K562 (cell line): ENCODE results near the gene VPS45. TPM values are rescaled to one million over a fixed set of nuclear protein-coding genes. Genes with fewer than 3 reads are reported as not detected.
A peak's percentile ranks its signal among the peaks of the same experiment; 100 is the strongest.

ENCODE experiments used
- CUX1 ChIP-seq: fragments of 200-800 bp; sonication (Bioruptor generic); IDR thresholded peaks from 2 replicates; pipeline ENCODE4 v1.6.1; 2016; ENCODE audit warnings: missing genetic modification characterization, missing compliant biosample characterization
- ETS2 ChIP-seq: IDR thresholded peaks from 2 replicates; pipeline ENCODE4 v1.6.1; 2016; ENCODE audit warnings: borderline replicate concordance, missing genetic modification characterization, mild to moderate bottlenecking, moderate library complexity, missing compliant biosample characterization; ENCODE audit not compliant: poor library complexity, severe bottlenecking
- FOXJ2 ChIP-seq: fragments of 200-800 bp; sonication (Bioruptor generic); IDR thresholded peaks from 2 replicates; pipeline ENCODE4 v1.6.1; 2016; ENCODE audit warnings: missing genetic modification characterization, missing compliant biosample characterization
- HDGF ChIP-seq: fragments of 450-650 bp; IDR thresholded peaks from 2 replicates; pipeline ENCODE4 v1.6.1; 2016
- MYC ChIP-seq, 2 experiments: fragments of 250-450 bp in 1 of 2; sonication (Bioruptor Pico) in 1 of 2; IDR thresholded peaks; 2 replicates each; pipeline versions ENCODE4 v1.5.1 to v1.6.1; 2012 to 2021; ENCODE audit warnings: low read depth in 2 of 2, borderline replicate concordance in 1 of 2, improper control_type of control experiment in 1 of 2, low read length in 1 of 2, mild to moderate bottlenecking in 1 of 2, moderate library complexity in 1 of 2
- NCOA6 ChIP-seq: fragments of 450-650 bp; IDR thresholded peaks from 2 replicates; pipeline ENCODE4 v1.6.1; 2017; ENCODE audit warnings: mild to moderate bottlenecking
- NR1H2 ChIP-seq: sonication (generic); formaldehyde crosslinking; IDR thresholded peaks from 2 replicates; pipeline ENCODE4 v1.4.0; 2020; ENCODE audit warnings: mild to moderate bottlenecking, missing genetic modification reagents
- NR2C2 ChIP-seq, 2 experiments: fragments of 200-800 bp in 1 of 2; sonication (Bioruptor generic) in 1 of 2; sonication (generic) in 1 of 2; formaldehyde crosslinking in 1 of 2; IDR thresholded peaks; 2 replicates each; pipeline versions ENCODE4 v1.6.1 to v1.8.0; 2016 to 2022; ENCODE audit warnings: mild to moderate bottlenecking in 1 of 2, missing compliant biosample characterization in 1 of 2, missing genetic modification characterization in 1 of 2, missing genetic modification reagents in 1 of 2
- PKNOX1 ChIP-seq: fragments of 450-650 bp; IDR thresholded peaks from 2 replicates; pipeline ENCODE4 v1.6.1; 2016
- RBBP5 ChIP-seq: fragments of 200-600 bp; sonication (generic); IDR thresholded peaks from 2 replicates; pipeline ENCODE4 v1.6.1; 2012; ENCODE audit warnings: borderline replicate concordance, mild to moderate bottlenecking, low read length, control low read depth, inconsistent platforms; ENCODE audit not compliant: insufficient read depth, poor library complexity, severe bottlenecking
- THRB ChIP-seq: fragments of 450-650 bp; formaldehyde crosslinking; conservative IDR thresholded peaks from 2 replicates; pipeline ENCODE4 v1.4.0; 2022; ENCODE audit warnings: mild to moderate bottlenecking, missing genetic modification characterization
- ZFX ChIP-seq: sonication (generic); formaldehyde crosslinking; IDR thresholded peaks from 2 replicates; pipeline ENCODE4 v1.8.0; 2022; ENCODE audit warnings: mild to moderate bottlenecking, missing genetic modification reagents, moderate library complexity
- ZZZ3 ChIP-seq: fragments of 450-650 bp; IDR thresholded peaks from 2 replicates; pipeline ENCODE4 v1.6.1; 2016; ENCODE audit warnings: antibody characterized with exemption, mild to moderate bottlenecking, moderate library complexity
- polyA plus RNA-seq, 8 experiments: library from polyadenylated mRNA; depleted of rRNA in 4 of 8; stranded (reverse) in 5 of 8; unstranded in 3 of 8; fragments of >200 nt; fragmentation: Nextera tagmentation in 2 of 8; fragmentation: Illumina TruSeq in 1 of 8; extraction: Ambion mirVana in 2 of 8; extraction: Trizol in 1 of 8; gene quantifications; 2 replicates each; pipeline versions ENCODE4 v1.2.1 to v1.2.3, GENCODE V29; 2011 to 2014; ENCODE audit warnings: inconsistent platforms in 1 of 8, missing spikeins in 1 of 8
- total RNA-seq, 7 experiments: library from RNA; depleted of rRNA in 6 of 7; stranded (reverse); fragments of >200 nt in 6 of 7; fragmentation: Illumina TruSeq in 2 of 7; extraction: Trizol in 2 of 7; gene quantifications; 2 replicates each; pipeline versions ENCODE4 v1.2.1 to v1.2.3, GENCODE V29; 2011 to 2021; ENCODE audit warnings: low replicate concordance in 1 of 7

VPS45 gene
- total and polyA plus RNA-seq, 9 of the 15 experiments (the other 6 are each of a cell fraction or from before 2014, with no cell fraction given): 17.9 to 48.2 (median 34.4) TPM

GRCh38 chr1:150161747-150162581, 94.4 kb downstream of the VPS45 start (continued):
- TF ChIP-seq FOXJ2 (tag) (0 out of 2 replicates have a peak, but pooled peaks have one; percentile 39), CUX1 (CRISPR knock-in tag) (0 out of 2 replicates have a peak, but pooled peaks have one; percentile 40), NR2C2 (CRISPR knock-in tag; IDR thresholded peaks at IDR 0.05) (no peak), NR2C2 (tag; IDR thresholded peaks at IDR 0.05) (peak; percentile 14; the same call in 1 of the 2 replicates), RBBP5 (no peak), THRB (CRISPR knock-in tag) (peak; percentile 78; the same call in 1 of the 2 replicates), ETS2 (tag) (no peak), NCOA6 (no peak), ZZZ3 (0 out of 2 replicates have a peak, but pooled peaks have one; percentile 36), NR1H2 (0 out of 2 replicates have a peak, but pooled peaks have one; percentile 88), MYC (IDR thresholded peaks at IDR 0.05; ENCODE audit: low read depth, low read length) (peak; percentile 23; the same call in 1 of the 2 replicates), MYC (CRISPR knock-in tag; IDR thresholded peaks at IDR 0.05; ENCODE audit: borderline replicate concordance, low read depth) (no peak), ZFX (0 out of 2 replicates have a peak, but pooled peaks have one; percentile 25), PKNOX1 (peak; percentile 87), HDGF (0 out of 2 replicates have a peak, but pooled peaks have one; percentile 21)
